22Rv1 (cell line): Measurements from ENCODE around the gene PARD3.

Experiments
- ZFX ChIP-seq: fragments of 450-650 bp; IDR thresholded peaks from 2 replicates; pipeline ENCODE4 v1.6.1; 2017; ENCODE audit warnings: antibody characterized with exemption, borderline replicate concordance
- TF ChIP-seq, protein P1 (sequence below): fragments of 450-650 bp; IDR thresholded peaks from 2 replicates; pipeline ENCODE4 v1.5.1; 2017; ENCODE audit warnings: mild to moderate bottlenecking

DNA sequence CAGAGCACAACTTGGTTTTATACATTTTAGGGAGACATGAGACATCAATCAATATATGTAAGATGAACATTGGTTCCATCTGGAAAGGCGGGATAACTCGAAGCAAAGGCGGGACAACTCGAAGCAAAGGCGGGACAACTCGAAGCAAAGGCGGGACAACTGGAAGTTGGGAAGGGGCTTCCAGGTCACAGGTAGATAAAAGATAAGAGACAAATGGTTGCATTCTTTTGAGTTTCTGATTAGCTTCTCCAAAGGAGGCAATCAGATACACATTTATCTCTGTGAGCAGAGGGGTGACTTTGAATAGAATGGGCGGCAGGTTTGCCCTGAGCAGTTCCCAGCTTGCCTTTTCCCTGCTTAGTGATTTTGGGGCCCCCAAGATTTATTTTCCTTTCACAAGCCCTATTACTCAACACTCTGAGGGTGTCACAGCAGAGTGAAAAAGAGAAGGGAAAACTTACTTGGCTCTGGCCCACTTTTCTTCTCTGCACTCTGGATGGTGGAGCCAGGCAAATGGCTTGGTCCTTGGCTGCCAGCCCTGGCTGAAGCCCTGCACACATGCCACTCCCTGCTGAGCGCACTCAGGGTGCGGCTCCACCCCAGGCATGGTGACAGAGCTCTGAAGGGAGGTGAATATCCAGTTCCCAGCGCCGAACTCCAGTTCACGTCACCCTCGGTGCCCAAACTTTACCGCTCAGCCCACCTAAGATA is 46.7 kb downstream of the PARD3 start:
- TF ChIP-seq, protein P1, sequence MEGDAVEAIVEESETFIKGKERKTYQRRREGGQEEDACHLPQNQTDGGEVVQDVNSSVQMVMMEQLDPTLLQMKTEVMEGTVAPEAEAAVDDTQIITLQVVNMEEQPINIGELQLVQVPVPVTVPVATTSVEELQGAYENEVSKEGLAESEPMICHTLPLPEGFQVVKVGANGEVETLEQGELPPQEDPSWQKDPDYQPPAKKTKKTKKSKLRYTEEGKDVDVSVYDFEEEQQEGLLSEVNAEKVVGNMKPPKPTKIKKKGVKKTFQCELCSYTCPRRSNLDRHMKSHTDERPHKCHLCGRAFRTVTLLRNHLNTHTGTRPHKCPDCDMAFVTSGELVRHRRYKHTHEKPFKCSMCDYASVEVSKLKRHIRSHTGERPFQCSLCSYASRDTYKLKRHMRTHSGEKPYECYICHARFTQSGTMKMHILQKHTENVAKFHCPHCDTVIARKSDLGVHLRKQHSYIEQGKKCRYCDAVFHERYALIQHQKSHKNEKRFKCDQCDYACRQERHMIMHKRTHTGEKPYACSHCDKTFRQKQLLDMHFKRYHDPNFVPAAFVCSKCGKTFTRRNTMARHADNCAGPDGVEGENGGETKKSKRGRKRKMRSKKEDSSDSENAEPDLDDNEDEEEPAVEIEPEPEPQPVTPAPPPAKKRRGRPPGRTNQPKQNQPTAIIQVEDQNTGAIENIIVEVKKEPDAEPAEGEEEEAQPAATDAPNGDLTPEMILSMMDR, result no peak
- TF ChIP-seq ZFX, result no peak
